Measurements from ENCODE around the gene KLF9. TPM values are rescaled to one million over a fixed set of nuclear protein-coding genes. Genes with fewer than 3 reads are reported as not detected.
A peak's percentile ranks its signal among the peaks of the same experiment; 100 is the strongest.

Gene KLF9
- polyA plus RNA-seq (ENCODE audit: insufficient read length in 3 of 3) = 1 to 10 TPM; 7.0 to 9.2 (median 8.9) TPM

GRCh38 chr9:70413799-70414775 lies at the start of gene KLF9:
TSS of gene KLF9 (minus strand) at chr9:70414657. CDS start at chr9:70413363, 1,294 bp downstream.
- DNase-seq (ENCODE audit: low read depth in 3 of 3, low spot score in 2 of 3) = peak in 2 of 3 donors; percentile 92

- DNase-seq (ENCODE audit: low read depth in 3 of 3, low spot score in 2 of 3) = no peak
Measured at GRCh38 chr9:70463877-70464276, 49.4 kb upstream of the KLF9 start.

- no peak for DNase-seq (ENCODE audit: low read depth in 3 of 3, low spot score in 2 of 3)
Measured at GRCh38 chr9:70462300-70462699, 47.8 kb upstream of the KLF9 start.

DNA sequence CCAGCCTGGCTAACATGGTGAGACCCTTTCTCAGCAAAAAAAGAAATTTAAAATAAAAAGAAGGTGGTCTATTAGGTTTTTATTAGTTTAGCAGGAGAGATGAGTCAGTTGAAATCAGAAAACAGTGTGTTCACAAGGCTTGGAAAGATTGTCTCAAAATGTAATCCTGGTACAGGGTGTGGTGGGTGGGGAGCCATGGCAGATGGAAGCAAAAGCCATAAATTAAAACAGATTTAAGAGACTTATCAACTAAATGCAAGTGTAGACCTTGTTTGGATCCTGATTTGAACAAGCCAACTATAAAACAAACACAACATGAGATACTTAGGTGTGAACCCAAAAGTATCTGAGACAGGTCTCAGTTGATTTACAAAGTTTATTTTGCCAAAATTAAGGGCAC lies 42.8 kb upstream of the KLF9 start:
- DNase-seq (ENCODE audit: low read depth in 3 of 3, low spot score in 2 of 3) = no peak

- no peak for DNase-seq (ENCODE audit: low read depth in 3 of 3, low spot score in 2 of 3)
Measured at GRCh38 chr9:70455993-70456704, 41.7 kb upstream of the KLF9 start.

DNA sequence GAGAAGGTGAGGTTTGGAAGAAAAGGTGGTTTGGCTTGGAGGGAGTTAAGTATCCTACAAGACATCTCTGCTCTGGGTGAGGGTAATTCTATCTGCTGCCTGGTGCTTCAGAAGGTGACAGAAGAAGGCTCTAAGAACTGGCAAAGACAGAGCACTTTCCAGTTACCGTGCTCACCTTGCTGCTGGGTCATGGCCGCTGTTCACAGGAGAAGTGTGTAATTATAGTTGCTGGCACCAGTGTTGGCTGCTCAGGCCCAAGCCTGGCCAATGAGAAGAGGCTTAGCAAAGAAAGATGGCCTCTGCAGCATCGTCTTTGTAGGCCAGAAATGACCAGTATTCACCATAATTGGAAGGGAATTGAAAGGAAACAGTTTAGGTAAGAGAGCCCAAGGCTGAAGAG lies 37.9 kb upstream of the KLF9 start:
- DNase-seq (ENCODE audit: low read depth in 3 of 3, low spot score in 2 of 3) = no peak

- no peak for DNase-seq (ENCODE audit: low read depth in 3 of 3, low spot score in 2 of 3)
Measured at GRCh38 chr9:70451765-70452164, 37.3 kb upstream of the KLF9 start.

DNA sequence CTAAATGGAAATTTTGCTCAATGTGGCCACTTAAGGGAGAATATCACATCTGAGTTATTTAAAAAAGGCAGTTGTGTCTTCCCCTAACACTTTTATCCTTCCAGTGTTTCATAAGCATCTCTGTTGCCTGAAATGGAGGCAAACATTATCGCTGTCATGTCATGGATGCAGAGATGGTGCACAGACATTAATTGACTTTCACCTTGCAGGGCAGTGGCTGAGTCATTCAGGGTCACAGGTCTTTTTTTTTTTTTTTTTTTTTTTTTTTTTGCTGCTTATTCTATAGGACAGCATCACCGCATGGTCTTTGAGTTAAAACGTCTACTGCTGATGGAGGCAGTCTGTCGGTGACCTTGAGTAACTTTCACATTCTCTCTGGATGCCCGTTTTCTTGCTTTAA lies 36.3 kb upstream of the KLF9 start:
- DNase-seq (ENCODE audit: low read depth in 3 of 3, low spot score in 2 of 3) = no peak

- DNase-seq (ENCODE audit: low read depth in 3 of 3, low spot score in 2 of 3) = no peak
Measured at GRCh38 chr9:70449461-70449860, 35.0 kb upstream of the KLF9 start.

- no peak for DNase-seq (ENCODE audit: low read depth in 3 of 3, low spot score in 2 of 3)
Measured at GRCh38 chr9:70448919-70449318, 34.5 kb upstream of the KLF9 start.

DNA sequence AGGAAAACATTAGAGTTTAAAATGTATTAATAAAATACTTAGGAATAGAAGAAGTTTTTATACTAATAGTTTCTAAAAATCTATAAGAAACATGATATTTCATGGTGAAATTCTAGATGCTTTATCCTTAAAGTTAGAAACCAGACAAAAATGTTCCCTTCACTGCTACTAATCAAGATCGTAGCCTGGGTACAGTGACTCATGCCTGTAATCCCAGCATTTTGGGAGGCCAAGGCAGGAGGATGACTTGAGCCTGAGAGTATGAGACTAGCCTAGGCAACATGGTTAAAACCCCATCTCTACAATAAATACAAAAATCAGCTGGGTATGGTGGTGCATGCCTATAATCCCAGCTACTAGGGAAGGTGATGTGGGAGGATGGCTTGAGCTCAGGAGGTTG lies 30.4 kb upstream of the KLF9 start:
- DNase-seq (ENCODE audit: low read depth in 3 of 3, low spot score in 2 of 3) = no peak

- DNase-seq (ENCODE audit: low read depth in 3 of 3, low spot score in 2 of 3) = no peak
Measured at GRCh38 chr9:70442328-70442848, 27.9 kb upstream of the KLF9 start.

GRCh38 chr9:70441622-70442021 lies 27.2 kb upstream of the KLF9 start:
- DNase-seq (ENCODE audit: low read depth in 3 of 3, low spot score in 2 of 3) = no peak

GRCh38 chr9:70439991-70440706 lies 25.7 kb upstream of the KLF9 start:
- DNase-seq (ENCODE audit: low read depth in 3 of 3, low spot score in 2 of 3) = no peak

DNA sequence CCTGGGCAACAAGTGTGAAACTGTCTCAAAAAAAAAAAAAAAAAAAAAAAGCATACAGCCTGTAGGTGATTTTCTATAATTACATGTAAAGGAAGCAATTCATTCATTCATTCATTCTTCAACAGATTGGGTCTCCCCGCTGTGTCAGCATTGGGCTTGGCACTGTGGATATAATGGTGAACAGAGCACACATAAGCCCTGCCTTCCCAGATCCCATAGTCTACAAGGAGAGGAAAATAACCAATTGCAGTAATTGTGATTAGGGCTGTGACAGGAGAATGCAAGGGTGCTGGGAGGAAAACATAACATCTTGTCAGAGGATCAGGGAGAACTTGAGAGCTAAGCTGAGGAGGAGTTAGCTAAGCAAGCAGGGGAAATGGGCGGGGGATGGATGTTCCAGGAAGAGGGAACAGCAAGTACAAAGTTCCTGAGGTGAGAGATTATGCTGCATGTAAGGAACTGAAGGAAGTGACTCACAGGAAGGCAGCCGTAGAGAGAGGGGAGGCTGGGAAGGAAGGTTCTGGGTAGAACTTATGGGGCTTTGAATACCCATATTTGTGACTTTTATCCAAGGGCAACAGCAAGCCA lies 24.0 kb upstream of the KLF9 start:
- no peak for DNase-seq (ENCODE audit: low read depth in 3 of 3, low spot score in 2 of 3)

DNA sequence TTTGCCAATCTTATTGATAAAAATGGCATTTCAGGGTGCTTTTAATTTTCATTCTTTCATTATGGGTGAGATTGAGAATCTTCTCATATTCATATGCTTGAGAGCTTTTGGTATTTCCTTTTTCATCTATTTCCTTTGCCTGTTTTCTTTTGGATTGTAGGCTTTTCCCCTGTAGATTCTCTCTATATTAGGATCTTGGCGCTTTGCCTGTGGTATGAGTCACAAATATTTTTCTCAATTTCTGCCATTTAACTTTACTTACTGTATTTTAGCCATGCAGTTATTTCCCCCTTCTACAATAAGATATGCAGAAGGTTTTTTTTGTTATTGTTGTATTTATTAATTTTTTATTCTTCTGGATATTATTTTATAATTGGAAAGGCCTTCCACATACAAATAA lies 21.5 kb upstream of the KLF9 start:
- no peak for DNase-seq (ENCODE audit: low read depth in 3 of 3, low spot score in 2 of 3)

GRCh38 chr9:70429899-70430298 lies 15.4 kb upstream of the KLF9 start:
- no peak for DNase-seq (ENCODE audit: low read depth in 3 of 3, low spot score in 2 of 3)

DNA sequence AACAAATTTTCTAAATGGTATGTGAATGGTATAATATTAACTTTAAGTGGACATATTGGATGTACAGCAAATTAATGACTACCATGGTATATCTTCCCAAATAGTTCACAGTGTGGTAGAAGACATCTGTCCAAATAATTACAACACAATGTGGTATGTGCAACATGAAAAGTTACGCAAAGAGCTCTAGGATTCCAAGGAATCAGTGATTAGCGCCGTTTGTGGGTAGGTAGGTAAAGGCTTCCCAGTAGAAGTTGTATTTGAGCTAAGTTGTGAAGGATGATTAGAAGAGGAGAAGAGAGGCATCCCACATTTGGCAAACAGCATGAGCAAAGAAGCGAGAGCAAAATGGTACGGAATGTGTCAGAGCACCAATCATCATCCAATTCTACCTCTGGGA lies 14.3 kb upstream of the KLF9 start:
- no peak for DNase-seq (ENCODE audit: low read depth in 3 of 3, low spot score in 2 of 3)

DNA sequence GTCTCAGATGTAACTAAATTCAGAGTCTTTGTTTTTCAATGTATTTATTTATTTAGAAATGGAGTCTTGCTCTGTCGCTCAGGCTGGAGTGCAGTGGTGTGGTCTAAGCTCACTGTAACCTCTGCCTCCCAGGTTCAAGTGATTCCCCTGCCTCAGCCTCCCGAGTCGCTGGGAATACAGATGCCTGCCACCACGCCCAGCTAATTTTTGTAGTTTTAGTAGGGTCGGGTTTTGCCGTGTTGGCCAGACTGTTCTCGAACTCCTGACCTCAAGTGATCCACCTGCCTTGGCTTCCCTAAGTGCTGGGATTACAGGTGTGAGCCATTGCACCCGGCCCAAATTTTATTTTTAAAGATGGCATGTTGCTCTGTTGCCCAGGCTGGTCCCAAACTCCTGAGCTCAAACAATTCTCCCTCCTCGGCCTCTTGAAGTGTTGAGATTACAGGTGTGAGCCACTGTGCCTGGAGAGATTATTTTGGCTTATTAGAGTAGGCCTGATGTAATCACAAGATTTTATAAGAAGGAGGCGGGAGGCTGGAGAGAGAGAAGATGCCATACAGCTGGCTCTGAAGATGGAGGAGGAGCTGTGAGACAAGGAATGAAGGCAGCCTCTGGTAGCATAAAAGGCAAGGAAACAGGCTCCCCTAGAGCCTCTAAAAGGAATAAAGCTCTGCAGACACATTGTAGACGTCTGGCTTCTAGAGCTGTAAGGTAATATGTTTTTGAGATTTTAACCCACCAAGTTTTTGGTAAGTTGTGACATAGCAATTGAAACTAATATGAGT lies 12.9 kb upstream of the KLF9 start:
- DNase-seq (ENCODE audit: low read depth in 3 of 3, low spot score in 2 of 3) = no peak

- DNase-seq (ENCODE audit: low read depth in 3 of 3, low spot score in 2 of 3) = no peak
Measured at GRCh38 chr9:70425192-70425591, 10.7 kb upstream of the KLF9 start.
